KMS-11 (cell line): ENCODE results near the gene LDLRAD3.

Experiments used
- H2AFZ ChIP-seq: fragments of 200-600 bp; sonication (generic); 2 replicates; pipeline ENCODE4 v1.6.1; 2016; ENCODE audit warnings: antibody characterized with exemption, mixed run types, low read depth
- H3K27ac ChIP-seq: fragments of 200-600 bp; sonication (generic); 2 replicates; pipeline ENCODE4 v1.6.1; 2016; ENCODE audit warnings: mild to moderate bottlenecking, mixed run types
- H3K27me3 ChIP-seq: fragments of 200-600 bp; sonication (generic); 2 replicates; pipeline ENCODE4 v1.6.1; 2017; ENCODE audit warnings: mild to moderate bottlenecking, low read depth, mixed run types, moderate library complexity; ENCODE audit not compliant: insufficient read depth
- H3K36me3 ChIP-seq: fragments of 200-600 bp; sonication (generic); 2 replicates; pipeline ENCODE4 v1.6.1; 2017; ENCODE audit warnings: mild to moderate bottlenecking, mixed run types; ENCODE audit not compliant: insufficient read depth
- H3K4me1 ChIP-seq: fragments of 200-600 bp; sonication (generic); 2 replicates; pipeline ENCODE4 v1.6.1; 2016; ENCODE audit warnings: mild to moderate bottlenecking, low read depth, mixed run types; ENCODE audit not compliant: poor library complexity, severe bottlenecking
- H3K4me2 ChIP-seq: fragments of 200-600 bp; sonication (generic); 2 replicates; pipeline ENCODE4 v1.7.0; 2016; ENCODE audit warnings: mild to moderate bottlenecking, mixed run types
- H3K4me3 ChIP-seq: fragments of 200-600 bp; sonication (generic); IDR thresholded peaks from 2 replicates; pipeline ENCODE4 v1.6.1; 2017; ENCODE audit warnings: low read depth, low read length, mixed read lengths; ENCODE audit not compliant: insufficient read depth
- H3K79me2 ChIP-seq: fragments of 200-600 bp; sonication (generic); 2 replicates; pipeline ENCODE4 v1.6.1; 2016; ENCODE audit warnings: low read depth, mixed run types; ENCODE audit not compliant: insufficient read depth
- H3K9ac ChIP-seq: fragments of 200-600 bp; sonication (generic); 2 replicates; pipeline ENCODE4 v1.6.1; 2016; ENCODE audit warnings: mild to moderate bottlenecking, mixed run types
- H4K20me1 ChIP-seq: fragments of 200-600 bp; sonication (generic); 2 replicates; pipeline ENCODE4 v1.6.1; 2016; ENCODE audit warnings: mild to moderate bottlenecking, mixed run types; ENCODE audit not compliant: insufficient read depth
- TF ChIP-seq, protein P1 (sequence below): fragments of 200-600 bp; sonication (generic); conservative IDR thresholded peaks from 2 replicates; pipeline ENCODE4 v1.6.1; 2017; ENCODE audit warnings: low read depth, mild to moderate bottlenecking, antibody characterized with exemption, low read length, moderate library complexity, mixed read lengths

The LDLRAD3 gene

DNA sequence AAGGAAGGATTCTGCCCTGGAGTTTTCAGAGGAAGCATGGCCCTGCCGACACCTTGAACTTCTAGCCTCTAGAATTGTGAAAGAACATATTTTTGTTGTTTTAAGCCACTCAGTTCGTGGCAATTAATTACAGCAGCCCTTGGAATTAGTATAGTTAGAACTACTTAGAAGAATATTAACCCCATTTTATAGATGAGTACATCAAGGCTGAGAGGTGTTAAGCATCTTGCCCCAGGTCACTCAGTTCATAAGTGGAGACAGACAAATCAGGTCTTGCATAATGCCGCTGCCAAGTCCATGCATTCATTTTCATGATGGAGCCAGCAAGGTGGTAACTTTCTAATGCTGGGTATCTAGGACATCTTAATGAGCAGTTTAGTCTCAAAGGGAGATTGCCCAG lies 26.6 kb downstream of the LDLRAD3 start:
- peaks cover 15% of the 10 kb centered on the region for H3K4me1 ChIP-seq
- no peak overlapping the region for H3K27ac ChIP-seq
- no peak overlapping the region for H3K9ac ChIP-seq
- H3K36me3 ChIP-seq: no peaks in the 10 kb centered on the region
- no peaks in the 10 kb centered on the region for H3K79me2 ChIP-seq
- no peak overlapping the region for H2AFZ ChIP-seq
- no peaks in the 10 kb centered on the region for H3K27me3 ChIP-seq
- TF ChIP-seq, protein P1, sequence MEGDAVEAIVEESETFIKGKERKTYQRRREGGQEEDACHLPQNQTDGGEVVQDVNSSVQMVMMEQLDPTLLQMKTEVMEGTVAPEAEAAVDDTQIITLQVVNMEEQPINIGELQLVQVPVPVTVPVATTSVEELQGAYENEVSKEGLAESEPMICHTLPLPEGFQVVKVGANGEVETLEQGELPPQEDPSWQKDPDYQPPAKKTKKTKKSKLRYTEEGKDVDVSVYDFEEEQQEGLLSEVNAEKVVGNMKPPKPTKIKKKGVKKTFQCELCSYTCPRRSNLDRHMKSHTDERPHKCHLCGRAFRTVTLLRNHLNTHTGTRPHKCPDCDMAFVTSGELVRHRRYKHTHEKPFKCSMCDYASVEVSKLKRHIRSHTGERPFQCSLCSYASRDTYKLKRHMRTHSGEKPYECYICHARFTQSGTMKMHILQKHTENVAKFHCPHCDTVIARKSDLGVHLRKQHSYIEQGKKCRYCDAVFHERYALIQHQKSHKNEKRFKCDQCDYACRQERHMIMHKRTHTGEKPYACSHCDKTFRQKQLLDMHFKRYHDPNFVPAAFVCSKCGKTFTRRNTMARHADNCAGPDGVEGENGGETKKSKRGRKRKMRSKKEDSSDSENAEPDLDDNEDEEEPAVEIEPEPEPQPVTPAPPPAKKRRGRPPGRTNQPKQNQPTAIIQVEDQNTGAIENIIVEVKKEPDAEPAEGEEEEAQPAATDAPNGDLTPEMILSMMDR: no peak
- no peak overlapping the region for H3K4me2 ChIP-seq
- no peak overlapping the region for H3K4me3 ChIP-seq
- no peaks in the 10 kb centered on the region for H4K20me1 ChIP-seq

DNA sequence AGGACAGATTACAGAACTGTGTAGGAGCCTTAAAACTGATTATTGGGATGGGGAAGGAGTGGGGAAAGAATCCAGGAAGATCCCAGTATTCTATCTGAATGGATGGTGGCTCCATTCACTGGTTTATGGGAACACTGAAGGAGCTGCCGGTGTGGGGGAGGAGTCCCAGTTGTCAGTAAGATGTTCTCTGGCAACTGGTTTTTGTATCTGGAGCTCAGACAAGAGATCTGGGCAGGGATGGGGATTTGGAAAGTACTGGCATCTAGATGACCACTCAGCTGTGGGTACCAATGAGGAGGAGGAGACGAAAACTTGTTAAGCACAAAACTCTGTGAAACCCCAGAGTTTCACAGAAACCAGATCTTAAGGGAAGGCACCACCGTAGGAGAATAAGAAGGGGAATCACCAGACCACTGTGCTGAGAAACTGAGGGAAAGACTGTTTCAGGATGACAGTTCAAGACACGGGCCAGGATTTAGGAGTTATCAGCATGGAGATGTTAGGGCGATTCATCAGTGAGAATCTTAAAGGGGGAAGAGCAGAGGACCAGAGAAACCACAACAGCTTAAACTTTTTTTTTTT lies 28.1 kb downstream of the LDLRAD3 start:
- no peaks in the 10 kb centered on the region for H3K79me2 ChIP-seq
- H3K4me1 ChIP-seq: peaks cover 15% of the 10 kb centered on the region
- H3K36me3 ChIP-seq: no peaks in the 10 kb centered on the region
- no peak overlapping the region for H3K4me3 ChIP-seq
- H4K20me1 ChIP-seq: no peaks in the 10 kb centered on the region
- H3K27ac ChIP-seq: no peak overlapping the region
- TF ChIP-seq, protein P1: no peak
- H3K27me3 ChIP-seq: no peaks in the 10 kb centered on the region
- no peak overlapping the region for H2AFZ ChIP-seq
- peak overlapping the region; percentile 35; the same call in 1 of the 2 replicates for H3K4me2 ChIP-seq
- no peak overlapping the region for H3K9ac ChIP-seq

DNA sequence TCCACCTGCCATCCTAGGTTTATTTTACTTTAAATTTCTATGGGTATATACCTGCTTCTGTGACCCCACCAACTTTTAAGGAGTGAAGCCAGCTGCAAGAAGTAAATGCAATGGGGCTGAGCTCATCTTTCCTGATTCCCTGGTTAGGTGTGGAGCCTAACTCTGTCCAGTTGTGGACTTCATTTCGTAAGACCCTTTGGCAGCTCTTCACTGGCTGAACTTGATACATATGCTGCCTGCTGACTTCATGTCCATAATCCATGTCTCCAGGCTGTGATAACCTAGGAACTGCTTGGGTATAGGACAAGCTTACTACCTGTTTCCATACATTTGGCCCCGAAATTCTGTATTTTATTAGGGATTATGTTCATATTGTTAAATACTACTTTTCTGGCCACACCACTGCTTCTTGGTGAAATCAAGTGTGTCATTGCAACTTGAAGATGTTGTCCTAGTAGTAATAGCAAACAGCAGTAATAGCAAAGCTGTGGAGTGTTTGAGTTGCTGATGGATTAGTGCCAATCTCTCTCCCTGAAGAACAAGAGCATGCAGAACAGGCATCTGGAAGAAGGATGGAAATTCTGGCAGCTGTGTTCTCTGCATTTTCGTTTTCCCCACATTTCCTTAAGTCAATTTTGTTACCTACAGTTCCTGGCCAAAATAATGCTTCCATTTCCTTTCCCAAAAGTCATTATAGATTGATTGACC lies 31.2 kb downstream of the LDLRAD3 start:
- Histone ChIP-seq H3K27me3 (no peaks in the 10 kb centered on the region), H3K79me2 (no peaks in the 10 kb centered on the region), H3K36me3 (no peaks in the 10 kb centered on the region), H3K4me2 (no peak overlapping the region), H2AFZ (no peak overlapping the region), H3K4me3 (no peak overlapping the region), H3K9ac (no peak overlapping the region), H3K27ac (no peak overlapping the region), H3K4me1 (peaks cover 16% of the 10 kb centered on the region), H4K20me1 (no peaks in the 10 kb centered on the region)
- TF ChIP-seq, protein P1: no peak

DNA sequence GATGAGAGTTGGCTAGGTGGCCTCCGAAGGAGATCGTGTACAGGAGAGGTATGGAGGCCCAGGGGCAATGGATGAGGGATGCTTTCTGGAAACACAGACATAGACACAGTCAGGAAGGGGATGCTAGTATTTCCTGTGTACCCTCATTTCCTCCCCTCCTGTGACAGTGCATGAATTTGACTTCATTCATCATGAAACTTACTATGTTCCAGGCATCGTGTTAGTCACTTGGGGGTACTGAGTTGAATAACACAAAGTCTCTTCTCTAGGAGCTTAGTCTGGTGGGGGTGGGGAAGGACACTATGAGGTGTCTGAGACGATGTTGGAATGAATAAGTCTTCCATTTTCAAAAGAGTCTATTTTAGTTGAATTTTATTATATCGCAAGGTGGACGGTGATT lies 32.6 kb downstream of the LDLRAD3 start:
- H2AFZ ChIP-seq: no peak overlapping the region
- TF ChIP-seq, protein P1: no peak
- no peaks in the 10 kb centered on the region for H4K20me1 ChIP-seq
- H3K4me2 ChIP-seq: no peak overlapping the region
- H3K9ac ChIP-seq: no peak overlapping the region
- no peak overlapping the region for H3K4me3 ChIP-seq
- H3K27me3 ChIP-seq: no peaks in the 10 kb centered on the region
- H3K36me3 ChIP-seq: no peaks in the 10 kb centered on the region
- no peaks in the 10 kb centered on the region for H3K79me2 ChIP-seq
- no peak overlapping the region for H3K27ac ChIP-seq
- peaks cover 19% of the 10 kb centered on the region for H3K4me1 ChIP-seq
